GM12874 (cell line): ENCODE measurements around the gene RNF10.

Experiments
- CTCF ChIP-seq: IDR thresholded peaks from 2 replicates; pipeline ENCODE4 v1.5.1; 2011; ENCODE audit warnings: low read depth, mild to moderate bottlenecking, control low read depth, low read length, moderate library complexity; ENCODE audit not compliant: insufficient read depth

Gene RNF10

GRCh38 chr12:120495731-120496412, 38.3 kb upstream of the RNF10 start, which contains the start of gene DYNLL1:
DYNLL1 (plus strand) TSS chr12:120496113; CDS start chr12:120496422, 309 bp downstream.
- no peak for TF ChIP-seq CTCF

- peak; percentile 14; the same call in 1 of the 2 replicates for TF ChIP-seq CTCF
Observed at GRCh38 chr12:120496413-120497340, 37.5 kb upstream of the RNF10 start.

GRCh38 chr12:120497524-120498150, 36.5 kb upstream of the RNF10 start:
- TF ChIP-seq CTCF: no peak

- TF ChIP-seq CTCF: no peak
Observed at GRCh38 chr12:120498870-120499515, 35.2 kb upstream of the RNF10 start.

- TF ChIP-seq CTCF: no peak
Observed at GRCh38 chr12:120500581-120500980, 33.6 kb upstream of the RNF10 start.

GRCh38 chr12:120504587-120504986, 29.6 kb upstream of the RNF10 start:
- no peak for TF ChIP-seq CTCF
